NCI-H2029 treated with DMSO at 0.1 percent for 48 hours (cell line): ENCODE results near the gene OR6C76.

Experiments
- DNase-seq: peaks from one replicate; lab custom pipeline; 2025; lab: John Stamatoyannopoulos, UW

OR6C76 gene

DNA sequence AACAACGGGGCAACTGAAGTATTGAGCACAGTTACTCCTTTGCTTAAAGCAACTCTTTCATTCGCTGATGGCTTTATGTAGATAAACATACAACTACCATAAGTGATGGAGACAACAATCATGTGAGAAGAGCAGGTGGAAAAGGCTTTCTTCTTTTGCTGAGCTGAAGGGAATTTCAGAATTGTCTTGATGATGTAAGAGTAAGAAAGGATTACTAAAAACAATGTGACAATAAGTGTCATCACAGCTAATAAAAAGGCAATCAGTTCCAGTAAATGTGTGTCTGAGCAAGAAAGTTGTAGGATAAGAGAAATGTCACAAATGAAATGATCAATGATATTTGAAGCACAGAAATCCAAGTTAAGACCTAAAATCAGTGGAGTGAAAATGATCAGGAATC, 43.2 kb downstream of the OR6C76 start:
- no peak for DNase-seq

- no peak for DNase-seq
These were observed 44.2 kb downstream of the OR6C76 start, which contains the start of gene OR6C70 for GRCh38 chr12:55470088-55470829. OR6C70 (minus strand) TSS chr12:55470138; CDS start chr12:55470138, 0 bp downstream.

- DNase-seq = no peak
These were observed 46.2 kb downstream of the OR6C76 start for GRCh38 chr12:55472264-55472663.
